Suprapubic skin (tissue), 4 donors: ENCODE results near the gene JSRP1. TPM values are rescaled to one million over a fixed set of nuclear protein-coding genes. Genes with fewer than 3 reads are reported as not detected.

Experiments
- DNase-seq, 2 donors: peaks; one replicate each; pipeline ENCODE4 v3.0.0-alpha.2; 2019; ENCODE audit warnings: low spot score in 2 of 2
- H3K27ac ChIP-seq: fragments of 200-600 bp; sonication (generic); one replicate; pipeline ENCODE4 v1.5.1; 2019
- H3K27me3 ChIP-seq: fragments of 200-600 bp; sonication (generic); one replicate; pipeline ENCODE4 v1.5.1; 2019
- H3K36me3 ChIP-seq: fragments of 200-600 bp; sonication (generic); one replicate; pipeline ENCODE4 v1.5.1; 2019
- H3K4me1 ChIP-seq: fragments of 200-600 bp; sonication (generic); one replicate; pipeline ENCODE4 v1.5.1; 2019
- H3K4me3 ChIP-seq: fragments of 200-600 bp; sonication (generic); one replicate; pipeline ENCODE4 v1.5.1; 2019; ENCODE audit warnings: mild to moderate bottlenecking
- H3K9me3 ChIP-seq: fragments of 200-600 bp; sonication (generic); one replicate; pipeline ENCODE4 v1.5.1; 2019
- EP300 ChIP-seq: sonication (generic); formaldehyde crosslinking; IDR thresholded peaks from one replicate; pipeline ENCODE4 v1.6.1; 2017; ENCODE audit warnings: antibody characterized with exemption
- POLR2A ChIP-seq, 2 donors: fragments of 450-650 bp; IDR thresholded peaks; one replicate each; pipeline ENCODE4 v1.6.1; 2017; ENCODE audit warnings: antibody characterized with exemption in 2 of 2, mild to moderate bottlenecking in 2 of 2, moderate library complexity in 2 of 2
- POLR2AphosphoS5 ChIP-seq, 3 donors: sonication (generic); formaldehyde crosslinking; IDR thresholded peaks; one replicate each; pipeline ENCODE4 v1.6.1; 2017; ENCODE audit warnings: antibody characterized with exemption in 3 of 3
- WGBS: methylation state at CpG from one replicate; pipeline ENCODE4 v1.1.5; 2018; 5-methylcytosine and 5-hydroxymethylcytosine counted together
- total RNA-seq, 4 donors: library from RNA; depleted of rRNA; stranded (reverse); fragments of >200 nt; gene quantifications; one replicate each; pipeline ENCODE4 v1.1.0, GENCODE V29; 2016
- TF ChIP-seq, protein P1 (sequence below), 2 donors: fragments of 200-600 bp in 1 of 2; fragments of 450-650 bp in 1 of 2; sonication (generic) in 1 of 2; IDR thresholded peaks; one replicate each; pipeline ENCODE4 v1.5.1; 2016 to 2019; ENCODE audit warnings: antibody characterized with exemption in 2 of 2, mild to moderate bottlenecking in 1 of 2, moderate library complexity in 1 of 2

Gene JSRP1
- total RNA-seq, 4 donors from 2014 or later, result not detected

- TF ChIP-seq, protein P1, sequence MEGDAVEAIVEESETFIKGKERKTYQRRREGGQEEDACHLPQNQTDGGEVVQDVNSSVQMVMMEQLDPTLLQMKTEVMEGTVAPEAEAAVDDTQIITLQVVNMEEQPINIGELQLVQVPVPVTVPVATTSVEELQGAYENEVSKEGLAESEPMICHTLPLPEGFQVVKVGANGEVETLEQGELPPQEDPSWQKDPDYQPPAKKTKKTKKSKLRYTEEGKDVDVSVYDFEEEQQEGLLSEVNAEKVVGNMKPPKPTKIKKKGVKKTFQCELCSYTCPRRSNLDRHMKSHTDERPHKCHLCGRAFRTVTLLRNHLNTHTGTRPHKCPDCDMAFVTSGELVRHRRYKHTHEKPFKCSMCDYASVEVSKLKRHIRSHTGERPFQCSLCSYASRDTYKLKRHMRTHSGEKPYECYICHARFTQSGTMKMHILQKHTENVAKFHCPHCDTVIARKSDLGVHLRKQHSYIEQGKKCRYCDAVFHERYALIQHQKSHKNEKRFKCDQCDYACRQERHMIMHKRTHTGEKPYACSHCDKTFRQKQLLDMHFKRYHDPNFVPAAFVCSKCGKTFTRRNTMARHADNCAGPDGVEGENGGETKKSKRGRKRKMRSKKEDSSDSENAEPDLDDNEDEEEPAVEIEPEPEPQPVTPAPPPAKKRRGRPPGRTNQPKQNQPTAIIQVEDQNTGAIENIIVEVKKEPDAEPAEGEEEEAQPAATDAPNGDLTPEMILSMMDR (IDR thresholded peaks at IDR 0.05), result no peak
- TF ChIP-seq POLR2AphosphoS5 (IDR thresholded peaks at IDR 0.05), result no peak
- no peak for TF ChIP-seq EP300
- TF ChIP-seq POLR2A (IDR thresholded peaks at IDR 0.05), result no peak
- Histone ChIP-seq H3K36me3 (peaks cover 63% of the 10 kb centered on the region), H3K4me1 (peaks cover 40% of the 10 kb centered on the region), H3K4me3 (no peak overlapping the region), H3K27ac (no peak overlapping the region), H3K27me3 (peaks cover 21% of the 10 kb centered on the region), H3K9me3 (no peaks in the 10 kb centered on the region)
- WGBS, result 88% methylated on average over 5 of the region's 25 CpGs
- DNase-seq, result no peak
Observed at GRCh38 chr19:2246014-2246620, 10.1 kb downstream of the JSRP1 start.

GRCh38 chr19:2245273-2245672 is 10.9 kb downstream of the JSRP1 start:
- Histone ChIP-seq H3K4me3 (no peak overlapping the region), H3K36me3 (peaks cover 63% of the 10 kb centered on the region), H3K4me1 (peaks cover 40% of the 10 kb centered on the region), H3K27ac (no peak overlapping the region), H3K27me3 (peaks cover 13% of the 10 kb centered on the region), H3K9me3 (no peaks in the 10 kb centered on the region)
- no peak for DNase-seq
- 100% methylated on average over 2 of the region's 15 CpGs for WGBS
- TF ChIP-seq POLR2A (IDR thresholded peaks at IDR 0.05) (no peak), EP300 (no peak), POLR2AphosphoS5 (IDR thresholded peaks at IDR 0.05) (no peak)
- TF ChIP-seq, protein P1 (IDR thresholded peaks at IDR 0.05), result no peak

DNA sequence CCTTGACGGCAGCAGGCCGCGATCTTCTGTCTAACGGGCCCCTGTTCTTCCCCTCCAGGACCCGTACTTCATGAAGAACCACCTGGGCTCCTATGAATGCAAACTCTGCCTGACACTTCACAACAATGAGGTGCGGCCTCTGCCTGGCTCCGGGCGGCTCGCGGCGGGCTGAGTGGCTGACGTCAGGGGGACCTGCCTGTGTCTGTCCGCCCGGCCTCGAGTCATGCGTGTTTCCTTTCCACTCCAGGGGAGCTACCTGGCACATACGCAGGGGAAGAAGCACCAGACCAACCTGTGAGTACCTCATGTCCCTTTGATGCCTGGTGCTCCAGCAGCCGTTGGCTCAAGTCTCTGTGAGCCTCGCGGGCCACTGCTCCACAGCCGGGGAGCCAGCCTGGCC is 11.7 kb downstream of the JSRP1 start:
- Histone ChIP-seq H3K36me3 (peaks cover 63% of the 10 kb centered on the region), H3K4me1 (peaks cover 39% of the 10 kb centered on the region), H3K27me3 (peaks cover 5% of the 10 kb centered on the region), H3K9me3 (no peaks in the 10 kb centered on the region), H3K27ac (no peak overlapping the region), H3K4me3 (no peak overlapping the region)
- TF ChIP-seq, protein P1 (IDR thresholded peaks at IDR 0.05), result no peak
- TF ChIP-seq EP300 (no peak), POLR2AphosphoS5 (IDR thresholded peaks at IDR 0.05) (no peak), POLR2A (IDR thresholded peaks at IDR 0.05) (no peak)
- no peak for DNase-seq
- WGBS, result 94% methylated on average over 6 of the region's 21 CpGs

GRCh38 chr19:2244125-2244411 is 12.1 kb downstream of the JSRP1 start:
- H3K27me3 ChIP-seq, result peaks cover under 1% of the 10 kb centered on the region
- peaks cover 41% of the 10 kb centered on the region for H3K4me1 ChIP-seq
- no peak for DNase-seq
- H3K9me3 ChIP-seq, result no peaks in the 10 kb centered on the region
- H3K4me3 ChIP-seq, result no peak overlapping the region
- H3K27ac ChIP-seq, result no peak overlapping the region
- WGBS, result 85% methylated on average over 6 of the region's 12 CpGs
- peaks cover 61% of the 10 kb centered on the region for H3K36me3 ChIP-seq
- TF ChIP-seq EP300, result no peak
- TF ChIP-seq POLR2AphosphoS5 (IDR thresholded peaks at IDR 0.05), result no peak
- TF ChIP-seq POLR2A (IDR thresholded peaks at IDR 0.05), result no peak
- TF ChIP-seq, protein P1 (IDR thresholded peaks at IDR 0.05), result no peak

GRCh38 chr19:2243274-2244124 is 12.7 kb downstream of the JSRP1 start:
- Histone ChIP-seq H3K4me3 (no peak overlapping the region), H3K27me3 (no peaks in the 10 kb centered on the region), H3K9me3 (no peaks in the 10 kb centered on the region), H3K27ac (no peak overlapping the region), H3K4me1 (peaks cover 47% of the 10 kb centered on the region), H3K36me3 (peaks cover 55% of the 10 kb centered on the region)
- no peak for DNase-seq
- WGBS, result 75% methylated on average over 17 of the region's 32 CpGs
- TF ChIP-seq EP300 (no peak), POLR2AphosphoS5 (IDR thresholded peaks at IDR 0.05) (no peak), POLR2A (IDR thresholded peaks at IDR 0.05) (no peak)
